ENCODE data around the gene GRM6.

GRM6 gene

DNA sequence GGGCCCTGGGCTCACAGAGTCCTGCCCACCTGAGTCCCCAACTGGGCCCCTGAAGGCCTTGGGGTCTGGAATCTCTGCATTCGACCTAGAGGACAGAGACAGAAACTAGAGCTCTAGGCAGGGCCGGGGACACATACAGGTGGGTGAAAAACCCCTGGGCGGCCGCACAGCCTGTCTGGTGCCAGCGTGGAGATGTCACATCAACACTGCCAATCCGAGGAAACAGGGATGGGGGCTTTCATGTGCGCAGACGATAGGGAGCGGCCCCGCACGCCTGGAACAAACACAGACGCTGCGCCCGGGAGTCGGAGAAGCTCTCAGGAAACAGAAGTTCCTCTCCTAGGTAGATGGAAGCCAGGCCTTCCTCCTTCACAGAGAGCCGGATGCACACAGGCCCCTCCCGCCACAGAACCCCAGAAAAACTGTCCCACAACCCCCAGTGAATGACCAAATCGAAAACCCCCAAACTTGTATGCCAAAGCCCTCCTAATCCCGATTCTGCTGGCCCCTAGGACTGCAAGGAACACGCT lies 1.8 kb downstream of the GRM6 start:
- no peak for DNase-seq
- no peaks in the 10 kb centered on the region for H3K36me3 ChIP-seq (replicated peaks)
- TF ChIP-seq, protein P1, sequence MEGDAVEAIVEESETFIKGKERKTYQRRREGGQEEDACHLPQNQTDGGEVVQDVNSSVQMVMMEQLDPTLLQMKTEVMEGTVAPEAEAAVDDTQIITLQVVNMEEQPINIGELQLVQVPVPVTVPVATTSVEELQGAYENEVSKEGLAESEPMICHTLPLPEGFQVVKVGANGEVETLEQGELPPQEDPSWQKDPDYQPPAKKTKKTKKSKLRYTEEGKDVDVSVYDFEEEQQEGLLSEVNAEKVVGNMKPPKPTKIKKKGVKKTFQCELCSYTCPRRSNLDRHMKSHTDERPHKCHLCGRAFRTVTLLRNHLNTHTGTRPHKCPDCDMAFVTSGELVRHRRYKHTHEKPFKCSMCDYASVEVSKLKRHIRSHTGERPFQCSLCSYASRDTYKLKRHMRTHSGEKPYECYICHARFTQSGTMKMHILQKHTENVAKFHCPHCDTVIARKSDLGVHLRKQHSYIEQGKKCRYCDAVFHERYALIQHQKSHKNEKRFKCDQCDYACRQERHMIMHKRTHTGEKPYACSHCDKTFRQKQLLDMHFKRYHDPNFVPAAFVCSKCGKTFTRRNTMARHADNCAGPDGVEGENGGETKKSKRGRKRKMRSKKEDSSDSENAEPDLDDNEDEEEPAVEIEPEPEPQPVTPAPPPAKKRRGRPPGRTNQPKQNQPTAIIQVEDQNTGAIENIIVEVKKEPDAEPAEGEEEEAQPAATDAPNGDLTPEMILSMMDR (IDR thresholded peaks at IDR 0.05; ENCODE audit: low read depth, low read length, missing control alignments) = no peak
- in situ Hi-C loops (cut with HindIII; ENCODE audit: low pct_ligation_motif_present, low sequenced_read_pairs) = no loop called here
- peaks cover 17% of the 10 kb centered on the region for H3K27me3 ChIP-seq (replicated peaks)
- H3K4me3 ChIP-seq (ENCODE audit: low read depth, low read length) = no peak overlapping the region
- no peak overlapping the region for H3K27ac ChIP-seq

GRCh38 chr5:178992291-178992895 lies 2.7 kb downstream of the GRM6 start:
- in situ Hi-C loops (cut with HindIII; ENCODE audit: low pct_ligation_motif_present, low sequenced_read_pairs) = no loop called here
- H3K27ac ChIP-seq = no peak overlapping the region
- DNase-seq = no peak
- no peak overlapping the region for H3K4me3 ChIP-seq (ENCODE audit: low read depth, low read length)
- H3K36me3 ChIP-seq (replicated peaks) = no peaks in the 10 kb centered on the region
- TF ChIP-seq, protein P1 (IDR thresholded peaks at IDR 0.05; ENCODE audit: low read depth, low read length, missing control alignments) = no peak
- peaks cover 17% of the 10 kb centered on the region for H3K27me3 ChIP-seq (replicated peaks)

GRCh38 chr5:178991190-178992145 lies 3.7 kb downstream of the GRM6 start:
- TF ChIP-seq, protein P1 (IDR thresholded peaks at IDR 0.05; ENCODE audit: low read depth, low read length, missing control alignments) = no peak
- DNase-seq = no peak
- Histone ChIP-seq H3K27ac (no peak overlapping the region), H3K27me3 (replicated peaks) (peaks cover 17% of the 10 kb centered on the region), H3K36me3 (replicated peaks) (no peaks in the 10 kb centered on the region), H3K4me3 (ENCODE audit: low read depth, low read length) (no peak overlapping the region)
- in situ Hi-C loops (cut with HindIII; ENCODE audit: low pct_ligation_motif_present, low sequenced_read_pairs) = no loop called here

DNA sequence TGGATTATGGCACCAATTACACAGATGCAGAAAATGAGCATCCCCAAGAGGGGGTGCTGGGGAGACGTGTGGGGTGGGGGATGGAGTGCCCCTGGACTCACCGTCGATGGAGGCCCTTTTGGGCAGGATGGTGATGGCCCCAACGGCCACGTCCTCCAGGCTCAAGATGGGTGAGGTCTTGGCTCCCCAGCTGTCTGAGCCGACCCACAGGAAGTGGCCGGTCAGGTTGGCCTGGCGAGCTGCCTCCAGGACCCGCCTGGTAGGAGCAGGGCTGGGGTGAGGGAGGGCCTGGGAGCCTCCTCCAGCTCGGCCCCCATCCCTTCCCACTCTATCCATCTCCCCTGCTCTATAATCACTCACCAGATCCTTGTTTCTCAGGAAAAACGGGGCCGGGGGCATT lies 4.6 kb downstream of the GRM6 start:
- in situ Hi-C loops (cut with HindIII; ENCODE audit: low pct_ligation_motif_present, low sequenced_read_pairs) = no loop called here

DNA sequence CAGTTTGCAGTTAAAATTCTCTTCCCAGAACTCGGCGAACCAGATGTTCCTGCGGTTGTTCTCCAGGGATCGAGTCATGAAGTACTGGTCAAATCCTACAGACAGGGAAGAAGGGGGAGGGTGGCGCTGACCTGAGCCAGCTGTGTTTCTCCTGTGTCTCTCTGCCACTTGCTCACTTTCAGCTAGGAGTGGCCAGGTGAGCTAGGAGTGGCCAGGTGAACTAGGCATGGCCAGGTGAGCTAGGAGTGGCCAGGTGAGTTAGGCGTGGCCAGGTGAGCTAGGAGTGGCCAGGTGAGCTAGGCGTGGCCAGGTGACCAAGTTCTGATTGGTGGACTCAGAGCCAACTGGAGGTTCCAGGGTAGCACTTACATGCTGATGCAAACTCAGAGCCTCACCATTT lies 5.8 kb downstream of the GRM6 start:
- Histone ChIP-seq H3K36me3 (replicated peaks) (no peaks in the 10 kb centered on the region), H3K27ac (no peak overlapping the region), H3K27me3 (replicated peaks) (peaks cover 4% of the 10 kb centered on the region), H3K4me3 (ENCODE audit: low read depth, low read length) (no peak overlapping the region)
- in situ Hi-C loops (cut with HindIII; ENCODE audit: low pct_ligation_motif_present, low sequenced_read_pairs) = no loop called here
- TF ChIP-seq, protein P1 (IDR thresholded peaks at IDR 0.05; ENCODE audit: low read depth, low read length, missing control alignments) = no peak
- DNase-seq = no peak

More for the DNA sequence above, 4.6 kb downstream of the GRM6 start:
- no peak overlapping the region for H3K27ac ChIP-seq
- no peak overlapping the region for H3K4me3 ChIP-seq (ENCODE audit: low read depth, low read length)
- TF ChIP-seq, protein P1 (IDR thresholded peaks at IDR 0.05; ENCODE audit: low read depth, low read length, missing control alignments) = no peak
- peaks cover 12% of the 10 kb centered on the region for H3K27me3 ChIP-seq (replicated peaks)
- H3K36me3 ChIP-seq (replicated peaks) = no peaks in the 10 kb centered on the region
- DNase-seq = no peak
